Tibial nerve (tissue), 4 donors: ENCODE results near the gene USP28.

Experiments used
- EP300 ChIP-seq, 2 donors: sonication (generic); formaldehyde crosslinking; IDR thresholded peaks; one replicate each; pipeline ENCODE4 v1.6.1; 2017; ENCODE audit warnings: antibody characterized with exemption in 2 of 2, mild to moderate bottlenecking in 1 of 2
- TF ChIP-seq, protein P1 (sequence below), 5 experiments: fragments of 200-600 bp in 3 of 5; fragments of 450-650 bp in 2 of 5; sonication (generic) in 3 of 5; IDR thresholded peaks; one replicate each; pipeline ENCODE4 v1.5.1; 2016 to 2019; ENCODE audit warnings: antibody characterized with exemption in 5 of 5, mild to moderate bottlenecking in 3 of 5, moderate library complexity in 2 of 5

- TF ChIP-seq, protein P1, sequence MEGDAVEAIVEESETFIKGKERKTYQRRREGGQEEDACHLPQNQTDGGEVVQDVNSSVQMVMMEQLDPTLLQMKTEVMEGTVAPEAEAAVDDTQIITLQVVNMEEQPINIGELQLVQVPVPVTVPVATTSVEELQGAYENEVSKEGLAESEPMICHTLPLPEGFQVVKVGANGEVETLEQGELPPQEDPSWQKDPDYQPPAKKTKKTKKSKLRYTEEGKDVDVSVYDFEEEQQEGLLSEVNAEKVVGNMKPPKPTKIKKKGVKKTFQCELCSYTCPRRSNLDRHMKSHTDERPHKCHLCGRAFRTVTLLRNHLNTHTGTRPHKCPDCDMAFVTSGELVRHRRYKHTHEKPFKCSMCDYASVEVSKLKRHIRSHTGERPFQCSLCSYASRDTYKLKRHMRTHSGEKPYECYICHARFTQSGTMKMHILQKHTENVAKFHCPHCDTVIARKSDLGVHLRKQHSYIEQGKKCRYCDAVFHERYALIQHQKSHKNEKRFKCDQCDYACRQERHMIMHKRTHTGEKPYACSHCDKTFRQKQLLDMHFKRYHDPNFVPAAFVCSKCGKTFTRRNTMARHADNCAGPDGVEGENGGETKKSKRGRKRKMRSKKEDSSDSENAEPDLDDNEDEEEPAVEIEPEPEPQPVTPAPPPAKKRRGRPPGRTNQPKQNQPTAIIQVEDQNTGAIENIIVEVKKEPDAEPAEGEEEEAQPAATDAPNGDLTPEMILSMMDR (IDR thresholded peaks at IDR 0.05): no peak
- TF ChIP-seq EP300 (IDR thresholded peaks at IDR 0.05): no peak
These were observed 25.8 kb upstream of the USP28 start for GRCh38 chr11:113901141-113901540.
